HepG2 (cell line): ENCODE measurements around the gene IQGAP2.

Experiments
- ATF4 ChIP-seq, 2 experiments: fragments of 450-650 bp in 1 of 2; sonication (generic) in 1 of 2; formaldehyde crosslinking; IDR thresholded peaks; 2 replicates each; pipeline versions ENCODE4 v1.5.0 to v1.8.0; 2020 to 2022; ENCODE audit warnings: mild to moderate bottlenecking in 1 of 2, missing genetic modification reagents in 1 of 2
- CTCF ChIP-seq: sonication (generic); formaldehyde crosslinking; IDR thresholded peaks from 2 replicates; pipeline ENCODE4 v1.5.0; 2020; ENCODE audit warnings: mild to moderate bottlenecking, missing genetic modification reagents, moderate library complexity
- ETV5 ChIP-seq: IDR thresholded peaks from 2 replicates; pipeline ENCODE4 v1.6.1; 2018; ENCODE audit warnings: missing biosample characterization, missing genetic modification reagents, inconsistent platforms, borderline replicate concordance
- GTF2F1 ChIP-seq: fragments of 150-350 bp; IDR thresholded peaks from 2 replicates; pipeline ENCODE4 v1.6.1; 2014; ENCODE audit warnings: low read length
- HNF1B ChIP-seq: sonication (generic); formaldehyde crosslinking; IDR thresholded peaks from 2 replicates; pipeline ENCODE4 v1.5.1; 2020; ENCODE audit warnings: mild to moderate bottlenecking, moderate library complexity, missing genetic modification reagents
- IKZF4 ChIP-seq: sonication (generic); formaldehyde crosslinking; IDR thresholded peaks from 2 replicates; pipeline ENCODE4 v1.5.1; 2020; ENCODE audit warnings: borderline replicate concordance, mild to moderate bottlenecking, low read depth, missing genetic modification reagents; ENCODE audit errors: not compliant biosample characterization
- NR1H2 ChIP-seq: sonication (generic); formaldehyde crosslinking; IDR thresholded peaks from 2 replicates; pipeline ENCODE4 v1.8.1; 2022; ENCODE audit warnings: low read depth, missing genetic modification reagents, borderline replicate concordance
- PBX3 ChIP-seq: sonication (generic); formaldehyde crosslinking; IDR thresholded peaks from 2 replicates; pipeline ENCODE4 v1.8.1; 2023; ENCODE audit warnings: missing genetic modification reagents, inconsistent platforms, borderline replicate concordance
- PTBP1 ChIP-seq: fragments of 200-400 bp; formaldehyde crosslinking; IDR thresholded peaks from 2 replicates; pipeline ENCODE4 v1.6.1; 2018; ENCODE audit warnings: low read length, low read depth; ENCODE audit not compliant: poor library complexity, severe bottlenecking
- SKIL ChIP-seq: sonication (generic); formaldehyde crosslinking; IDR thresholded peaks from 2 replicates; pipeline ENCODE4 v1.8.0; 2022; ENCODE audit warnings: missing genetic modification reagents, mild to moderate bottlenecking, moderate library complexity, borderline replicate concordance
- ZFP1 ChIP-seq: IDR thresholded peaks from 2 replicates; pipeline ENCODE4 v1.6.1; 2016
- ZNF329 ChIP-seq: sonication (generic); formaldehyde crosslinking; IDR thresholded peaks from 2 replicates; pipeline ENCODE4 v1.9.0; 2021; ENCODE audit warnings: low read depth, mild to moderate bottlenecking, missing genetic modification reagents
- ZNF501 ChIP-seq: sonication (generic); formaldehyde crosslinking; IDR thresholded peaks from 2 replicates; pipeline ENCODE4 v1.5.1; 2020; ENCODE audit warnings: mild to moderate bottlenecking, moderate library complexity, missing genetic modification reagents

- no peak for TF ChIP-seq ZNF501 (CRISPR knock-in tag)
- TF ChIP-seq HNF1B (CRISPR knock-in tag), result no peak
- no peak for TF ChIP-seq ETV5 (CRISPR knock-in tag)
- no peak for TF ChIP-seq PBX3
- TF ChIP-seq GTF2F1, result no peak
- no peak for TF ChIP-seq SKIL (CRISPR knock-in tag)
- no peak for TF ChIP-seq PTBP1
- TF ChIP-seq ZNF329, result no peak
- no peak for TF ChIP-seq IKZF4 (CRISPR knock-in tag)
- no peak for TF ChIP-seq NR1H2 (CRISPR knock-in tag)
- no peak for TF ChIP-seq ATF4 (CRISPR knock-in tag; IDR thresholded peaks at IDR 0.05)
- no peak for TF ChIP-seq ZFP1 (CRISPR knock-in tag)
- TF ChIP-seq CTCF (CRISPR knock-in tag), result no peak
Measured at GRCh38 chr5:76555114-76555513, 152.0 kb downstream of the IQGAP2 start.
